Loucy (cell line): ENCODE data around the gene IFIT1B.
A peak's percentile ranks its signal among the peaks of the same experiment; 100 is the strongest.

Experiments
- H2AFZ ChIP-seq: fragments of 200-600 bp; sonication (generic); 2 replicates; pipeline ENCODE4 v1.6.0; 2016; ENCODE audit warnings: antibody characterized with exemption, mild to moderate bottlenecking, low read length, moderate library complexity
- H3F3A ChIP-seq: fragments of 200-600 bp; 2 replicates; pipeline ENCODE4 v1.6.0; 2016; ENCODE audit warnings: antibody characterized with exemption, low read depth, mild to moderate bottlenecking
- H3K27me3 ChIP-seq: fragments of 200-600 bp; sonication (generic); 2 replicates; pipeline ENCODE4 v1.6.1; 2014; ENCODE audit warnings: low read length, mild to moderate bottlenecking; ENCODE audit not compliant: insufficient read depth, poor library complexity, severe bottlenecking
- H3K36me3 ChIP-seq: fragments of 200-600 bp; sonication (generic); 2 replicates; pipeline ENCODE4 v1.6.1; 2016; ENCODE audit warnings: low read length; ENCODE audit not compliant: insufficient read depth
- H3K4me1 ChIP-seq: fragments of 200-600 bp; sonication (generic); 2 replicates; pipeline ENCODE4 v1.5.1; 2014; ENCODE audit warnings: low read length, mild to moderate bottlenecking; ENCODE audit not compliant: insufficient read depth, poor library complexity, severe bottlenecking
- H3K4me2 ChIP-seq: fragments of 200-600 bp; sonication (generic); 2 replicates; pipeline ENCODE4 v1.6.0; 2014; ENCODE audit warnings: antibody characterized with exemption, low read length, low read depth, mild to moderate bottlenecking; ENCODE audit not compliant: poor library complexity, severe bottlenecking
- H3K4me3 ChIP-seq: fragments of 200-600 bp; sonication (generic); 2 replicates; pipeline ENCODE4 v1.5.1; 2014; ENCODE audit warnings: low read length, mild to moderate bottlenecking, mixed read lengths; ENCODE audit not compliant: poor library complexity, severe bottlenecking
- H3K79me2 ChIP-seq: fragments of 200-600 bp; sonication (generic); 2 replicates; pipeline ENCODE4 v1.6.1; 2014; ENCODE audit warnings: low read length; ENCODE audit not compliant: insufficient read depth
- H3K9ac ChIP-seq: fragments of 200-600 bp; sonication (generic); 2 replicates; pipeline ENCODE4 v1.6.0; 2014; ENCODE audit warnings: mild to moderate bottlenecking, low read depth, low read length, moderate library complexity; ENCODE audit not compliant: poor library complexity, severe bottlenecking
- H3K9me2 ChIP-seq: fragments of 200-600 bp; sonication (generic); replicated peaks from 2 replicates; pipeline ENCODE4 v1.6.1; 2016; ENCODE audit warnings: low read depth, low read length, mixed read lengths
- H3K9me3 ChIP-seq: fragments of 200-600 bp; sonication (generic); 2 replicates; pipeline ENCODE4 v1.6.1; 2014; ENCODE audit warnings: mild to moderate bottlenecking, antibody characterized with exemption, low read length, low read depth; ENCODE audit not compliant: insufficient read depth
- H4K20me1 ChIP-seq: fragments of 200-600 bp; sonication (generic); 2 replicates; pipeline ENCODE4 v1.6.0; 2014; ENCODE audit warnings: antibody characterized with exemption, low read length, mild to moderate bottlenecking; ENCODE audit not compliant: insufficient read depth, poor library complexity, severe bottlenecking
- CTCF ChIP-seq: fragments of 200-600 bp; sonication (generic); conservative IDR thresholded peaks from 2 replicates; pipeline ENCODE4 v1.5.1; 2014; ENCODE audit warnings: mild to moderate bottlenecking, antibody characterized with exemption, low read length
- EZH2phosphoT487 ChIP-seq: fragments of 200-600 bp; IDR thresholded peaks from 2 replicates; pipeline ENCODE4 v1.6.1; 2018; ENCODE audit warnings: antibody characterized with exemption, mild to moderate bottlenecking, moderate library complexity, borderline replicate concordance

IFIT1B gene

GRCh38 chr10:89351780-89352597 lies 25.9 kb upstream of the IFIT1B start:
- Histone ChIP-seq H4K20me1 (no peaks in the 10 kb centered on the region), H3K36me3 (no peaks in the 10 kb centered on the region), H3F3A (no peaks in the 10 kb centered on the region; the same call in 1 of the 2 replicates), H3K27me3 (no peaks in the 10 kb centered on the region), H3K4me3 (no peak overlapping the region), H3K4me1 (peaks cover 59% of the 10 kb centered on the region), H3K9me3 (no peaks in the 10 kb centered on the region), H3K79me2 (no peaks in the 10 kb centered on the region), H3K9ac (no peak overlapping the region), H3K9me2 (no peaks in the 10 kb centered on the region), H2AFZ (no peak overlapping the region), H3K4me2 (peak overlapping the region; percentile 23)
- no peak for TF ChIP-seq EZH2phosphoT487
- TF ChIP-seq CTCF = no peak

- Histone ChIP-seq H3K27me3 (no peaks in the 10 kb centered on the region), H2AFZ (no peak overlapping the region), H3K36me3 (no peaks in the 10 kb centered on the region), H3K79me2 (no peaks in the 10 kb centered on the region), H3K9me2 (no peaks in the 10 kb centered on the region), H3K9ac (no peak overlapping the region), H3K4me1 (peaks cover 59% of the 10 kb centered on the region), H3K9me3 (no peaks in the 10 kb centered on the region), H3F3A (no peaks in the 10 kb centered on the region; the same call in 1 of the 2 replicates), H3K4me3 (no peak overlapping the region), H3K4me2 (peak overlapping the region; percentile 3), H4K20me1 (no peaks in the 10 kb centered on the region)
- TF ChIP-seq CTCF (no peak), EZH2phosphoT487 (no peak)
Observed at GRCh38 chr10:89352802-89353201, 25.1 kb upstream of the IFIT1B start.

- Histone ChIP-seq H3K27me3 (no peaks in the 10 kb centered on the region), H3F3A (no peaks in the 10 kb centered on the region; the same call in 1 of the 2 replicates), H3K36me3 (no peaks in the 10 kb centered on the region), H3K4me2 (no peak overlapping the region), H3K4me1 (peaks cover 63% of the 10 kb centered on the region), H3K9me3 (no peaks in the 10 kb centered on the region), H3K9me2 (no peaks in the 10 kb centered on the region), H3K4me3 (no peak overlapping the region), H4K20me1 (no peaks in the 10 kb centered on the region), H3K79me2 (no peaks in the 10 kb centered on the region), H2AFZ (no peak overlapping the region), H3K9ac (no peak overlapping the region)
- no peak for TF ChIP-seq EZH2phosphoT487
- TF ChIP-seq CTCF = no peak
Observed at GRCh38 chr10:89355394-89355931, 22.4 kb upstream of the IFIT1B start.
